Stimulated activated CD4-positive, alpha-beta T cell treated with anti-CD3 and anti-CD28 coated beads, Interleukin-15, amount 100 ng/mL, for 1 hour (primary cell): ENCODE results near the gene PPFIBP1.
"Not testable (repeated sequence)": the region's sequence is repeated elsewhere in the genome, so short reads cannot be mapped to it uniquely, and the experiment has no call there.

Experiments
- DNase-seq, 2 donors: peaks; one replicate each; pipeline ENCODE4 v3.0.0-alpha.2; 2020; ENCODE audit warnings: low read depth in 1 of 2, low spot score in 1 of 2

Gene PPFIBP1

GRCh38 chr12:27653661-27654060 is 129.7 kb downstream of the PPFIBP1 start:
- no peak for DNase-seq

GRCh38 chr12:27655476-27655875 is 131.5 kb downstream of the PPFIBP1 start:
- DNase-seq = not testable (repeated sequence)

GRCh38 chr12:27657296-27657695 is 133.3 kb downstream of the PPFIBP1 start:
- DNase-seq = no peak

- DNase-seq = no peak
Measured at GRCh38 chr12:27665704-27666103, 141.7 kb downstream of the PPFIBP1 start.

- DNase-seq = no peak
Measured at GRCh38 chr12:27666510-27666909, 142.5 kb downstream of the PPFIBP1 start.

GRCh38 chr12:27667540-27667939 is 143.5 kb downstream of the PPFIBP1 start:
- no peak for DNase-seq

GRCh38 chr12:27672051-27672450 is 148.0 kb downstream of the PPFIBP1 start:
- DNase-seq = no peak

DNA sequence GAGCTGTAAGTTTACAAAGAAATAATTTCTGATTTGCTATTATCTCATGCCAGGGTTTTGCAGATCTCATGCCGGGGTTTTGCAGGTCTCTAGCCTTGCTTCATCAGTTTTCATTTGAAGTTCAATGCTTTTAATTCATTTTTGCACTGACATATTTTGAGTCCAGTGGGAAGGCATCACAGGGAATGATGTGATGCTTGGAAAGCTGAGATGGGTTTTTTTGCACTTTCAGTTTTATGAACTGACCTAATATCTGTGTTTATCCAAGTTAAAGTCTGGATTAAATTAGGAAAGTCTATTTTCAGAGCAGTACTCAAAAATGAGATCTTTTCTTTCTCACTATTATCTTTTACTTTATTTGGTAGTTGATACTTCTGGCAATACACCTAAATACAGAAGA is 148.6 kb downstream of the PPFIBP1 start:
- no peak for DNase-seq

DNA sequence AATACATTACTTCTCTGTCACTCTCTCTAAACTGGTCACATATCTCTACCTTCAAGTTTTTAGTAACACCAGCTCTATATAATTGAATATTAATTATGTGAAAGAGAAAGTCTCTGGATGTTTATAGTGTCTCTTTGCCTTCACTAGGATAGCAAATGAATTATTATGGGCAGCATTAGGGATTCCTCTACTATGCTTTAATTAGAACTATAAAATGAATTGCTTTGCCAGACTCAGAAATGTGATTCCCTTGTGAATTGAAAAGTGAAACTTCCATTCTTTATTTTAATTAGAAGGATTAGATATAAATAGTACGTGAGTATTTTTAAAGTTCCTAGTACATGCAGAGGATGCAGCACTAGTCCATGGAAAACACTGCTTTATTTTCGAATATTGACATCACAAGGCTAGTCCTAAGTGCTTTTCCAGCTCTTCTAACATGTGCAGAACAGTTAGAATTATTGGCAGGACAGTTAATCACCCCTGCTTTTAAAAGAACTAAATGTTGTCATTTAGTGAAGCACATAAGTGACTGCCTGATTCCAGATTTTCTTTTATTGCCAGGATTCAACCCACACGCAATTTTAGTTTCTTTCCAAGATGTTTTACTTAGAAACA is 149.2 kb downstream of the PPFIBP1 start:
- DNase-seq = no peak

DNA sequence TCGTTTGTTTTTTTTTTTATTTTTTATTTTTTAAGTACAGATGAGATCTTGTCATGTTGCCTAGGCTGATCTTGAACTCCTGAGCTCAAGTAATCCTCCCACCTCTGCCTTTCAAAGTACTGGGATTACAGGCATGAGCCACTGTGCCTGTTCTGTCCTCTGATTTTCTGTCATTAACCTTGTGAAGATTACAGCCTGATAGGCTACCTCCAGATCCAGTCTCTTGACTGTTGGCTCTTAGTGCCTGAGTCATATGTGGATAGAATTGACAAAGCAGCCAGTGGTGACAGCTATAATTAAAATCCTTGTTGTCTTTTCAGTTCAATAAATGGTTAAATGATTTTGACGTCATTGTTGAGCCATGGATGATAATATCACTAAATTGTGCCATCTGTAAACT is 151.0 kb downstream of the PPFIBP1 start:
- DNase-seq = no peak

DNA sequence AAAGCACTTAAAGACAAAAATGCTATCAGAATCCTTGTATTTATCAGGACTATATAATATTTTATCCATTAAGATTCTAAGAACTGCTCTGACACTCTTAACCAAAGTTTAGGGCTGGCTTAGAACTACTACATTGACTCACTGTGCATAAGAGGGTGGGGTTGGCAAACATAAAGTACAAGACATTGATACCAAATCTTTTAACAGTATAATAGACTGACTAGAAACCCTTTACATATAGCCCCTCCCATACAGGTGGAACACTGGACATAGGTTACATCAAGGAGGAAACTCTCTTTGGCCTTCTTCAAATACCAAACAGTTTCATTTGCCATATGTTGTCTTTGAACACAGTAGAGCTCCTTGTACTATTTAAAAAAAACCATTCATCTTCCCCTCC is 156.6 kb downstream of the PPFIBP1 start:
- DNase-seq = no peak

DNA sequence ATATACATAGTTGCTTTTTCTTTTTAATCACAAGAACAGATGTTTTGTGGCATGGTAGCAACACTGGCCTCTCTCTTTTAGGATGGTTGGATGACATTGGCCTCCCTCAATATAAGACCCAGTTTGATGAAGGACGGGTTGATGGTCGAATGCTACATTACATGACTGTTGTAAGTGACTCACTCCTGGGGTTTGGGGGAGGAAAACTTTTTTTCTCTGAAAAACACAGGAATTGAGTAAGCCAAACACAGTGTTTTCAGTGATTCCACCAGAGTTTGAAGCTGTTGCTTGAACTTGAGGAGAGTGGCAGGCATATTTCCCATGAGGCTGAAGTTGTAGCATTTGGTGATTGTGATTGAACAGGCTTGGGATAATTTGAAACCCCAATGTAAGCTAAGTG is 158.5 kb downstream of the PPFIBP1 start:
- DNase-seq = no peak

DNA sequence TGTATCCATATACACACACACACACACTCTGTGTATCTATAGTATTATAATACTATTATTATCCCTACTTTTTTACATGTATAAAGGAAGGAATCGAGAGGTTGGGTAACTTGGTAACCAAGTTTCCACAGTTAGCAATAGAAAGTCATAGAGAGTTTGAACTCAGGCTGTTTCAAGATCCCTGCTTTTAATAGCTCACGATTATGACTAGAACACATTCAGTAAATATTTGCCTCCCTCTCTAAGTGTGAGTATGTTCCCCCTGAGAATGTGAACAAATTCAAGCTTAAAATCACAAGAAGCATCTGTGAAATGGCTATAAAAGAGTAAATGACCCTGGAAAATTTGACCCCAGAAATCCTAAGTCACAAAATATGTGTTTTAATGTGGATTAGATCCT is 161.3 kb downstream of the PPFIBP1 start:
- DNase-seq = no peak

DNA sequence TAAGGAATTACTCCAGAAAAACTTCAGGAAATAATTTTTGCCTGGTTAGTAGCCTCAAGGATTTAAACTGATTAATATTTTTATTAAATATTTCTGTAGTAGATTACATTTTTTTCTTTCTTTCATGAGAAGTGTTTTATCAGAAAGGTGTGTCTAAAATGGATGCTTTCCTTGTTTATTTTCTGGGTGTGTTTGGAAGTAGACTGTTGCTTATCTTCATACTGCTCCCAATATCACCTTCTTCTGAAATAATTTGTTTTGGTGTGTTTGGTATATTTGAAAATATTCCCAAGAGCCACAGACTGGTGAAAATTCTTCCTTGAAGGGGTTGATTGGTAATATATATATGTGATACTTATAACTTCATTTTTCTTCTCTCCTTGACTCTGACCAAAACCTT is 162.1 kb downstream of the PPFIBP1 start:
- DNase-seq = no peak

- no peak for DNase-seq
Measured at GRCh38 chr12:27688671-27689070, 164.7 kb downstream of the PPFIBP1 start.

DNA sequence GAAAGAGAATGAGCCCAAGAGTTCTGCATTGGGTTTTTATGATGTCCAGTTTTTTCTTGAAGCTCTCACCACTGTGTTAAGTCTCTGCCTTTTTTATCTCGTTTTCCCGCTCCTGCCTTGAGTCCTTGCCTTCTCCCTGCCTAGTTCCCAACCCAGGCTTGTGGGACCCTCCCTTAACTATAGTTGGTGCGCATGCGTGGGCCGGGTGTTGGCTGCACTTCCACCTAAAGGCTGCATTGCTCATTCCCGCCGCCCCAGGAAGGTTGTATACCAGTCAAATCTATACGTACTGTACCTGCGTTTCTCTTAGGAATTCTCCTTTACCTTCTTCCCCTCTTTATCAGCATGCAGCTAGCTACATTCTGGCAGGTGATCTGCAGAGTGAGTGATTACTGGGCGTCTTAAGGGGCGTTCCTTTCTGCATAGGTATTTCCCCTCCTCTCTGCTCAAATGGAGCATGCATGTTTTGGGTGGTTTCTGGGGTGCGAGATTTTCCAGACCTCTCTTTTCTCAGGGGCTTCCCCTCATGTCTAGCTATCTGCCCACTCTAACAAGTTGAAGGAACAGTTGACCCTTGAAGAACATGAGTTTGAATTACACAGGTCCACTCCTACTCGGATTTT is 165.7 kb downstream of the PPFIBP1 start:
- no peak for DNase-seq

GRCh38 chr12:27693403-27693802 is 169.4 kb downstream of the PPFIBP1 start:
- no peak for DNase-seq

- no peak for DNase-seq
Measured at GRCh38 chr12:27695556-27696292, 171.7 kb downstream of the PPFIBP1 start.

GRCh38 chr12:27696293-27696652 is 172.3 kb downstream of the PPFIBP1 start, which contains the start of gene REP15:
TSS of gene REP15 (plus strand) at chr12:27696447. CDS start at chr12:27696563, 116 bp downstream.
- DNase-seq = no peak

GRCh38 chr12:27696864-27697564 is 173.0 kb downstream of the PPFIBP1 start:
- DNase-seq = no peak

GRCh38 chr12:27703720-27704452 is 179.9 kb downstream of the PPFIBP1 start:
- peak; percentile 21 for DNase-seq
